Activated naive CD4-positive, alpha-beta T cell treated with anti-CD3 and anti-CD28 coated beads, Interleukin-2, amount 10 ng/mL, durations not matched to agents 7 days and 5 days (primary cell): ENCODE results near the gene COMT.

Experiments
- CTCF ChIA-PET: fragments of 350-600 bp; sonication (Branson Sonifier 250); formaldehyde crosslinking; loops from one replicate; lab custom pipeline; 2021; ENCODE audit warnings: antibody characterized with exemption; lab: Charles Lee
- DNase-seq: peaks from one replicate; pipeline ENCODE4 v3.0.0-alpha.2; 2020
- H3K27ac Mint-ChIP-seq: one replicate; pipeline ENCODE4 v1.8.0; 2021; ENCODE audit warnings: mild to moderate bottlenecking, moderate library complexity, mixed read lengths
- H3K27me3 Mint-ChIP-seq: one replicate; pipeline ENCODE4 v1.8.0; 2021; ENCODE audit warnings: mild to moderate bottlenecking, mixed read lengths
- H3K36me3 Mint-ChIP-seq: one replicate; pipeline ENCODE4 v1.8.0; 2021; ENCODE audit warnings: mixed read lengths
- H3K4me1 Mint-ChIP-seq: one replicate; pipeline ENCODE4 v1.8.0; 2021; ENCODE audit warnings: mixed read lengths
- H3K4me3 Mint-ChIP-seq: one replicate; pipeline ENCODE4 v1.8.0; 2021; ENCODE audit warnings: mild to moderate bottlenecking, moderate library complexity, mixed read lengths
- H3K9me3 Mint-ChIP-seq: one replicate; pipeline ENCODE4 v1.8.0; 2021; ENCODE audit warnings: mixed read lengths

Gene COMT

GRCh38 chr22:19978748-19979147, 37.2 kb downstream of the COMT start:
- H3K27me3 Mint-ChIP-seq = peaks cover 6% of the 10 kb centered on the region

GRCh38 chr22:19979712-19980493, 38.3 kb downstream of the COMT start:
- H3K36me3 Mint-ChIP-seq = no peaks in the 10 kb centered on the region
- H3K27ac Mint-ChIP-seq = no peak overlapping the region
- CTCF ChIA-PET = no interaction called here
- peaks cover 8% of the 10 kb centered on the region for H3K27me3 Mint-ChIP-seq
- H3K4me1 Mint-ChIP-seq = peaks cover 6% of the 10 kb centered on the region
- no peaks in the 10 kb centered on the region for H3K9me3 Mint-ChIP-seq
- H3K4me3 Mint-ChIP-seq = no peak overlapping the region
- no peak for DNase-seq

More at GRCh38 chr22:19978748-19979147, 37.2 kb downstream of the COMT start:
- CTCF ChIA-PET = no interaction called here
- Mint-ChIP-seq H3K27ac (no peak overlapping the region), H3K4me3 (no peak overlapping the region), H3K9me3 (no peaks in the 10 kb centered on the region), H3K4me1 (peaks cover 7% of the 10 kb centered on the region), H3K36me3 (no peaks in the 10 kb centered on the region)
- no peak for DNase-seq

GRCh38 chr22:19980766-19981165, 39.2 kb downstream of the COMT start:
- H3K27ac Mint-ChIP-seq = no peak overlapping the region
- DNase-seq = no peak
- H3K4me3 Mint-ChIP-seq = no peak overlapping the region
- H3K9me3 Mint-ChIP-seq = no peaks in the 10 kb centered on the region
- no peaks in the 10 kb centered on the region for H3K4me1 Mint-ChIP-seq
- no peaks in the 10 kb centered on the region for H3K36me3 Mint-ChIP-seq
- H3K27me3 Mint-ChIP-seq = peaks cover 17% of the 10 kb centered on the region
- CTCF ChIA-PET = interaction anchor here (2.0 kb wide), 1 partner anchor 10 kb away, joined by 5 read pairs; no protein-coding TSS in a partner anchor

- Mint-ChIP-seq H3K36me3 (no peaks in the 10 kb centered on the region), H3K27ac (no peak overlapping the region), H3K4me1 (peaks cover 2% of the 10 kb centered on the region), H3K9me3 (no peaks in the 10 kb centered on the region), H3K27me3 (peaks cover 22% of the 10 kb centered on the region), H3K4me3 (no peak overlapping the region)
- CTCF ChIA-PET = interaction anchor here (2.0 kb wide), 1 partner anchor 11 kb away, joined by 5 read pairs; no protein-coding TSS in a partner anchor
- no peak for DNase-seq
Observed at GRCh38 chr22:19981171-19981960, 39.8 kb downstream of the COMT start.

GRCh38 chr22:19981961-19982920, 40.7 kb downstream of the COMT start:
- peaks cover 19% of the 10 kb centered on the region for H3K27me3 Mint-ChIP-seq
- no peaks in the 10 kb centered on the region for H3K36me3 Mint-ChIP-seq
- no peak overlapping the region for H3K27ac Mint-ChIP-seq
- no peaks in the 10 kb centered on the region for H3K9me3 Mint-ChIP-seq
- no peak overlapping the region for H3K4me3 Mint-ChIP-seq
- CTCF ChIA-PET = interaction anchor here (2.0 kb wide), 1 partner anchor 11 kb away, joined by 5 read pairs; no protein-coding TSS in a partner anchor
- no peak for DNase-seq
- H3K4me1 Mint-ChIP-seq = peaks cover 2% of the 10 kb centered on the region

- no peaks in the 10 kb centered on the region for H3K36me3 Mint-ChIP-seq
- no peak overlapping the region for H3K27ac Mint-ChIP-seq
- CTCF ChIA-PET = interaction anchor here (1.6 kb wide), 1 partner anchor 8 kb away, joined by 5 read pairs; no protein-coding TSS in a partner anchor
- peaks cover 2% of the 10 kb centered on the region for H3K4me1 Mint-ChIP-seq
- H3K4me3 Mint-ChIP-seq = no peak overlapping the region
- H3K27me3 Mint-ChIP-seq = peaks cover 26% of the 10 kb centered on the region
- DNase-seq = no peak
- H3K9me3 Mint-ChIP-seq = no peaks in the 10 kb centered on the region
Observed at GRCh38 chr22:19982991-19983578, 41.5 kb downstream of the COMT start.

- no peak overlapping the region for H3K4me3 Mint-ChIP-seq
- DNase-seq = no peak
- peaks cover 30% of the 10 kb centered on the region for H3K27me3 Mint-ChIP-seq
- H3K36me3 Mint-ChIP-seq = no peaks in the 10 kb centered on the region
- peaks cover 2% of the 10 kb centered on the region for H3K4me1 Mint-ChIP-seq
- H3K9me3 Mint-ChIP-seq = no peaks in the 10 kb centered on the region
- CTCF ChIA-PET = interaction anchor here (1.6 kb wide), 1 partner anchor 9 kb away, joined by 5 read pairs; no protein-coding TSS in a partner anchor
- no peak overlapping the region for H3K27ac Mint-ChIP-seq
Observed at GRCh38 chr22:19983741-19984140, 42.2 kb downstream of the COMT start.

GRCh38 chr22:19984201-19984753, 42.7 kb downstream of the COMT start:
- H3K36me3 Mint-ChIP-seq = no peaks in the 10 kb centered on the region
- H3K9me3 Mint-ChIP-seq = no peaks in the 10 kb centered on the region
- peaks cover 2% of the 10 kb centered on the region for H3K4me1 Mint-ChIP-seq
- H3K4me3 Mint-ChIP-seq = no peak overlapping the region
- no peak overlapping the region for H3K27ac Mint-ChIP-seq
- no peak for DNase-seq
- CTCF ChIA-PET = interaction anchor here (1.6 kb wide), 1 partner anchor 9 kb away, joined by 5 read pairs; no protein-coding TSS in a partner anchor
- H3K27me3 Mint-ChIP-seq = peaks cover 35% of the 10 kb centered on the region

GRCh38 chr22:19984851-19985811, 43.6 kb downstream of the COMT start:
- Mint-ChIP-seq H3K4me1 (peaks cover 2% of the 10 kb centered on the region), H3K36me3 (no peaks in the 10 kb centered on the region), H3K27me3 (peaks cover 43% of the 10 kb centered on the region), H3K4me3 (no peak overlapping the region), H3K27ac (no peak overlapping the region), H3K9me3 (no peaks in the 10 kb centered on the region)
- CTCF ChIA-PET = interaction anchor here (1.6 kb wide), 1 partner anchor 10 kb away, joined by 5 read pairs; no protein-coding TSS in a partner anchor
- DNase-seq = no peak

GRCh38 chr22:19986011-19986409, 44.4 kb downstream of the COMT start:
- CTCF ChIA-PET = no interaction called here
- H3K27me3 Mint-ChIP-seq = peaks cover 48% of the 10 kb centered on the region
- DNase-seq = no peak
- H3K27ac Mint-ChIP-seq = no peak overlapping the region
- H3K4me3 Mint-ChIP-seq = no peak overlapping the region
- peaks cover 2% of the 10 kb centered on the region for H3K4me1 Mint-ChIP-seq
- H3K36me3 Mint-ChIP-seq = no peaks in the 10 kb centered on the region
- H3K9me3 Mint-ChIP-seq = no peaks in the 10 kb centered on the region

- peak; percentile 81 for DNase-seq
- Mint-ChIP-seq H3K36me3 (no peaks in the 10 kb centered on the region), H3K27ac (no peak overlapping the region), H3K4me3 (peak overlapping the region; percentile 44), H3K9me3 (no peaks in the 10 kb centered on the region), H3K4me1 (peaks cover 2% of the 10 kb centered on the region), H3K27me3 (peaks cover 48% of the 10 kb centered on the region)
- CTCF ChIA-PET = no interaction called here
Observed at GRCh38 chr22:19986410-19987341, 45.1 kb downstream of the COMT start.
